Stimulated activated CD4-positive, alpha-beta T cell treated with anti-CD3 and anti-CD28 coated beads, Interleukin-4, amount 100 ng/mL, for 4 hours (primary cell): Measurements from ENCODE around the gene MPRIP.
"Not testable (repeated sequence)": the region's sequence is repeated elsewhere in the genome, so short reads cannot be mapped to it uniquely, and the experiment has no call there.

ENCODE experiments used
- DNase-seq, 2 experiments: peaks; one replicate each; pipeline ENCODE4 v3.0.0-alpha.2; 2020

Gene MPRIP

DNA sequence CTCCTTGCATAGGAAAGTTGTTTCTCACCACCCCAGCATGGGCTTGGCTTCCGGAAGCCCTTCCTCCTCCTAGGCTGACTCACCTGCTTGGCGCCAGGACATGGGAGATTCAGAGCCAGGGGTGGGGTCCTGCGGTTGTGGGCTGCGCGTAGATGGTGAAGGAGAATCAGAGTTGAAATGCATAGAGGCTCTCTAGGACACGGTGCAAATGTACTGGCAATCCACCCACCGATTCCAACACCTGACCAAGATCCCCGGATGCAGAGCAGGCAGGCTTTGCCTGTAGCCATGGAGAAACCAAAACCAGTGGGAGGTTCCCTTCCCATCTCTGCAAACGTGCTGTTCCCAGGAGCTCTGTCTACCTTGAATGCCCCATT lies 27.5 kb upstream of the MPRIP start:
- not testable (repeated sequence) for DNase-seq

DNA sequence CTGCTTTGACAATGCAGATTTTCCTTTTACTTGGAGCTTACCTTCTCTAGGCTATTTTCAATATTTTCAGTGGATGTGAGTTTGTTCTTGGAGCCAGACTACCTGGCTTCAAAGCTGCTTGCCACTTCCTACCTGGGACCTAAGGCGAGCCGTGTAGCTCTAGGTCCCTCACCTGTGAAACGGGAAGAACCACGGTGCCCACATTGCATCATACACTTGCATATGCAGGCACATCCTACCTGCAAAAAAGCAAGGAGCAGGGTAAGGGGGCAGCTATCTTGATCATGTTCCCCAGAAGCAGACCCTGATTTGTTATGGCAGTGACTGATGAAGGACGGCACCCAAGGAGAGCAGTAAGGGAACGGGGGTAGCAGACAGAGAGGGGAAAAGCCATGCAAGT lies 27.0 kb upstream of the MPRIP start:
- DNase-seq, result no peak

DNA sequence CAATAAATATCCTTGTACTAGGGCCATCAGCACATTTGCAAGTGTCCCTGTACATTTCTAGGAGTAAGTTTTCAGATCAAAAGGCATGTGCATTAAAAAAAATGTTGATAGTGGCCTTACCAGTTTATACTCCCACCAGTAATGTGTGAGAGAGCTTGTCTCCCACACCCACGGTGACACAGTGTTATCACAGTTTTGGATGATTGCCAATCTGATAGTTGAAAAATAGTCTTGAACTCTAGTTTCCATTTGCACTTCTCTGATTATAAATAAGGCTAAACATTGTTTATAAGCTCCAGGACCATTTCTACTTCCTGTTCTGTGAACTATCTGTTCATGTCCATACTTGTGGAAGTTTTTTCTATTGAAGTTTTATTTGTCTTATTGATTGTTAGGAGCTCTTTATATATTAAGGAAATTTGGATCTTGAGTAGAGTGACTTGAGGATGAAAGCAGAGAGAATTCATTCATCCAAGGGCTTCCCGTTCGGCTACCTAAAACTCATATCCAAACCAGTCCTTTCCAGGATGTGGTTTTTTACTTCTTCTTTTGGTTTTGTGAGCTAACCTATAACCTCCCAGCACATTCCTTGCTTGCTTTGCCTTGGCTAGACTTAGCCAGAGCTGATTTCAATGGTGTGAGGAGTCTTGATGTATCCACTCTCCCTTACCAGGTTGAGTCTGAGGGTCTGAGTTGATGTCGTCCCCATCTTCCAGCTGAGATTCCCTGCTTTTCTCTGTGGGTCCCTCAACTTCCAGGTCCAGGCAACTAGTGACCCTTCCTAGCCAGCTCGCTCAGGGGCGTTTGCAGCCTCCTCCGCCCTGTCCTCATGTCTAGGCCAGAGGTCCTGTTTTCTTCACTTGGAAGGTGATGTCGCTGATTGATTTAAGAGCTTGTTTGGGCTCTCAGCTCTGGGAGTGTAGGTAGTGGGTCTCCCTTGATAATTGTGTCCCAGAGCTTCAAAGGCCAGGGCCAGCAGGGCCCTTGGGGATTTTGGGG lies 25.8 kb upstream of the MPRIP start:
- peak in 1 of 2 experiments; percentile 30 for DNase-seq

DNA sequence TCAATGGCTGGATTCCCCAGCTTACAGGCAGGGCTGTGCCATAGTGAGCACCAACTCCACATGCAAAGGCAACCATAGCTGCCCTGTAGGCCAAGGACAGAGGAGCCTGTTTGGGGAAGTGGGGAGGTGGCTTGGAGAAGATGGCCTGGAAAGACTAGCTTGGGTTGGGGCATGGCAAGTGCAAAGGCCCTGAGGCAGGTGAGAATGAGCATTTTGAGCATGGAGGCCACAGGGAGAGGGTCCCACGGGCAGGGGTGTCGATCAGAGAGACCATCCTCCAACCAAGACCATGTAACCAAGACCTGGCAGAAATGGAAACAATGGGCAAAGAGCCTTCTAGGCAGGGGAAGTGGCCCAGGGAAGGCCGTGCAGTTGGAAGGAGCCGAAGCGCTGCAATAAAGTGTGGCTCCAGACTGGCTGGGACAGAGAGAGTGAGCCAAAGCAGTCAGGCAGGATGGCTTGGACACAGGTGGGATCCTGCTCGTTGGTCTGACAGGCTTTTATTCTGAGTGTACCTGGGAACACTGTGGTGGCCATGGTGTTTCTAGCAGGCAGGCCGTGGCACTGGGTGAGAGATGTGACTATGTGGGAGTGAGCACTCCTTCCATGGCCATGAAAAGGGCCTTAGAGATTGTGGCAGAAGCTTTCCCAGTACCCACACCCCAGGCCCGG lies 24.8 kb upstream of the MPRIP start:
- no peak for DNase-seq

DNA sequence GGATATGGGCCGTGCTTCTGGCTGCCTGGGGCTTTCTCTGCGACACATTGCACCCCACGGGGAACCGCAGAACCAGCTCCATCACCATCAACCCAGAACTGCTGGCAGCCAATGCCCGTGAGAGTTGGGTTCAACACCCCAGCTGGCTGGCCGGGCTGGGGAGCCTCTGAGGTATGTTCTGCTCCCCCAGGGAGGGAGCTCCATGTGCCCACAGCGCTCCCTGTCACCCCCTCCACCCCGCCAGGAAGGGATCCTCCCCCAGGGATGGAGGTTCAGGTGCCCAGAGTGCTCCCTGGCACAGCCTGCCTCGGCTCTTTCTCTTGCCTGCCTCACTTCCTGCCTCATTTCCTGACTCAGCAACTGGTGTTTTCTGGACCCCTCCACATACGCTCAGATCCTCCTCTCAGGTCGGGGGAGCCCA lies 24.2 kb upstream of the MPRIP start:
- no peak for DNase-seq

DNA sequence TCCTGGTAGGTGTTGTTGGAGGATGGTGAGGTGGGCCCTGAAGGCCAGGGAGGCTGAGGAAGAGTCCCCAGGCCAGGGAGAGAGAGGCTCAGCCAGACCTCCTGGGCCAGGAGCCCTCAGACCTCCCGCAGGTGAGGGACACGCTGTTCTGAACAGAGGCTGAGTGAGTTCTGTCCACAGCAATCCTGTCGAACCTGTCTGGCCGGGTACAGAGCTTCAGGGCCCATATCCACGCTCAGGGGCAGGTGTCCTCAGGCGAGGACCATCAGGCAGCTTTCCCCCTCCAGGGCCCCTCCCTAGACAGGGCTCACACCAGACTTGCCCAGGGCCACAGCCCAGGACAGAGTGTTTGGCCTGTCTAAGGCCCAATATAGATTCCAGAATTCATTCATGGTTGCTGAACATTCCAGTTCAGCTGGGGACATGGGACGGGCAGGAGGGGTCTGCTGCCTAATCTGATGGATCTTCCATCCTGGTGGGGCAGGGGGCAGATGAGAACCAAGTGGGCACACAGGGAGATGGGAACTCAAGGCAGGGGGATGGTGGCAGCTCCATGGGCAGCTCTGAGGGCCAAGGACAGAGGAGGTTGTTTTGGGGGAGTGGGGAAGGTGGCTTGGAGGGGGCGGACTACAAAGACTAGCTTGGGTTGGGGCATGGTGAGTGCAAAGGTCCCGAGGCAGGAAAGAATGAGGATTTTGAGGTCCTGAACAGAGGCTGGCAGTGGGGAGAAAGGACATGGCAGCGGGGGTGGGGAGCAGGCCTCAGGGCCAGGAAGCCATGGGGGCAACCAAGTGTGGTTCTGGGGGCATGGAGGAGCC lies 23.4 kb upstream of the MPRIP start:
- DNase-seq, result no peak

DNA sequence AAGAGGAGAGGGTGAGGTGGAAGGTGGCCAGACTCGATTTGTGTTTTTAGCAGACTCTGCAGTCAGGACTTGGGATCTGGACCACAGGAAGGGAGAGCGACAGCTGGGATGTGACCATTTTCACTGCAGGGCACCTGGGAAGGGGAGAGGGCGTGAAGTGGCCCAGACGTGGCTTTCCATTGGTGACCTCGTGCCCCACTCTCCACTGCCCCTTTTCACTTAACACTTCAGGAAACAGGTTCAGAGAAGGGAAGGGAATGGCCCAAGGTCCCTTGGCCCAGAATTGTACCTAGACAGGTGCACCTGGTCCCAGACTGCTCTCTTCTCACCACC lies 22.9 kb upstream of the MPRIP start:
- DNase-seq, result no peak

DNA sequence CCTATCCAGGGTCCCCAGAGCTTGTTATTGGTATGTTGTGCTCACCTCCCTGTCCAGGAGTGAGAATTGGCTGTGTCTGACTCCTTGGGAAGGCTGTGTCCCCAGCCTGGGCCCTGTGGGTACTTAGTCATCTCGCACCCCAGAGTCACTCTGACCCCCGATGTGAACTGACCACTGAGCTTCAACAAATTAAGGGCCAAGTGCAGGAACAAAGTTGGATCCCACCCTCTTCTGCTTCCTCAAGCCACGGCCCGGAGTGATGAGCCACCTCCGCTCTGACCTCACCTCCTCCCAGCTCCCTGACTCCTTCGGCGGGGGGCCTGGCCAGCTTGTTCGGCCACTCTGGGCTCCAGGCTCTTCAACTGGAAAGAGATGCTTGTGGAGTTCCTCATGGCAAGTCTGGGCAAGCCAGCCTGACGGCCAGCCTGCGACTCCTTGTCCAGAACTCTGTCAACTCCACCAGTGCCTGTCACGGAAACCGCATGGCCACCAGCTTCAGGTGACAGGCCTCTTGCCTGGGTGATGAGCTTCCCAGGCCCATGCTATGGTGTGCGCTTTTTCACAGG lies 22.3 kb upstream of the MPRIP start:
- no peak for DNase-seq

DNA sequence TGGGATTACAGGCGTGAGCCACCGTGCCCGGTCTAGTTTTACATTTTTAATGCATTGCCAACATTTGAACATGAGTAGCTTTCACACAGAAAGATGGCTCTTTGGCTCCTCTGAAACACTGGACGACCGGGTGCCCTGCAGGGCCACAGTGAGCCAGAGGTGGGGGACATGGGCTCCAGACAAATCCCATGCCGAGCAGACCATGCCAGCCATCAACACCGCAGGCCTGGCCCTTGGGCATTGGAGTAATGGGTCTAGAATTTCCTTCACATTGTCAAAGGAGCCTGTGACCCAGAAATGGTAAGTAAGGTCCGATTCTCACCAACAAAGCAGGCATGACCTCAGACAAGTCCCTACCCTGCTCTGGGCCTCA lies 21.4 kb upstream of the MPRIP start:
- no peak for DNase-seq

DNA sequence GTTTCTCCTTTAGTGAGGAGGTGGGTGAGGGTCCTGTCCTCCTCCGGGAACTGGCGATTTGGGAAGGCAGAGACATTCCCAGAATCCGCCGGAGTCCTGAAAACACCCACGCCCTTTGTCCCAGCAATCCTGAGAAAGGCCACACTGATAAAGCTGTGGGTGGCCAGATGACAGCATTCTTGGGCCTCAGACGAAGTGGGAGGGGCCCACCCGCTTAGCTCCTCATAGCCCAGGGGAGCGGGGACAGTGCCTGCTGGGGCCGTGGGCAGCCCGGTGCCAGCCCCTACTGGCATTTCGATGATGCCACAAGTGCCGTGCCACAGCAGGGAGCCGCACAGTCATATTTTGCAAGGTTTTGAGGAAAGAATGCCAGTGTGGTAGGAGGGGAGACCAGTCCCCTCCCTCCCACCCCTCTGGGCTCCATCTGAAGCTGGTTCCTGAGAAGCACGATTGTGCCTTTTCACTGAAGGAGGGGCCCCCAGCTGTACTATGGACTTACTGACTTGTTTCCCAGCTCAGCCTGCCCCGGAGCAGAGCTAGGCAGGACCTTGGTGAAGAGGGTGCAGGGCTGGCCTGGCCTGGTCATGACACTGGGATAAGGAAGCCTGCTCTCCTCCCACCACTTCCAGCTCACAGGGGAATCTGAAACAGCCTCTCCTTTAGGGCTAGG lies 20.9 kb upstream of the MPRIP start:
- DNase-seq, result no peak

DNA sequence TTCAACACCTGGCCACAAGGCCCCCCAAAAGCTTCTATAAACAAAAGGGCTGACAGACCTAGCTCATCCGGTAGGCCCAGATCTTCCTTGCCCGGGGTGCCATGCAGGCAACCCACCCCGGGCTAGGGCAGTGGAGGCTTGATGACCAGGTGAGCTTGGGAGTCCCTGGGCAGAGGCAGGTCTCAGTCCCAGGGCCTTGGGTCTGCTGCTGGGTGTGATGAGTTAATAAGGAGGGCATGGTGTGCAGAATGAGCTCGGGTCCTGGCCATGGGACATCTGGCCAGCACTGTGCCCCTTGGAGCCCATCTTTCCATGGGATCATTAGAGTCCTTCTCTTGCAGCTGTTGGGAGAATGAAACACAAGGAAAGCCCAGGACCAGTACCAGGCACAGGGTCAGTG lies 20.2 kb upstream of the MPRIP start:
- DNase-seq, result no peak

DNA sequence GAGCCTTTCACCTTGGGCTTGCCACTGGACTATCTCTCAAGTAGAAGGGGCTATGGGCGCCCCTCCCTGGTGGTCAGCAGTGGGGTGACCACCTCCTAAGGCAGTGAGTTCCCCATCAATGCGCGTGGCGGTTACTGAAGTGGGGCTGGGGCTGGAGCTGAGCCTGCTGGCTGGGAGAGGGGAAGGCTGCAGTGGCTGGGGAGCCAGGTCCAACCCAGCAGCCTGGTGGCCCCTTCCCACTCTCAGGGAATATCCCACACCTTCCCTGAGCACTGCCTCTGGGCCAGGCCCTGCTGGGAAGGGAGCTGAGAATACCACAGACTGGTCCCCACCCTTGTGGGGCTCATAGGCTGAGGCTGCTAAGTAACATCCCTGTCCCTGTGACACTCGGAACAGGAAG lies 19.8 kb upstream of the MPRIP start:
- DNase-seq, result no peak

DNA sequence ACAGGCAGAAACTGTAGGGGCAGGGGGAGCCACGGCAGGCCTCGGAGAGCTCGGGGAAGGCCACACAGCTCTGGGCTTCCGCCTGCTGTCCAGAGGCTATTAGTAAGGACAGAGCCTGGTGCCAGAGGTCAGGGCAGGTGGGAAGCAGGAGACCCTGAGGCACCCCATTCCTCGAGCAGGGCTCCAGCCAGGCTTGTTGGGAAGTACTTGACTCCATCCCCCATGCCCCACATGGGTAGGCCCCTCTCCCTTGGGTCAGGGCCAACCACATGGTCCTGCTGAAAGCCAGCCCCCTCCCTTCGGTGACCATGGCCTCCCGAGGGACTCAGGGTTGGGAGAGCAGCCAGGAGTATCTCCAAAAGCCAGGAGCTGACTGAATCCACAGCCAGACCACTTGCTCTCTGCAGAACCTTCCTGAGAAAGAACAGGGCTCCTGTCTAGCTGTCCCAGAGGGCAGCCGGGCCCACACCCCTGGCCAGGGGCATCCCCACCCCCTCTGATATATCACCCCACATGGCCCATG lies 17.4 kb upstream of the MPRIP start:
- DNase-seq, result no peak

DNA sequence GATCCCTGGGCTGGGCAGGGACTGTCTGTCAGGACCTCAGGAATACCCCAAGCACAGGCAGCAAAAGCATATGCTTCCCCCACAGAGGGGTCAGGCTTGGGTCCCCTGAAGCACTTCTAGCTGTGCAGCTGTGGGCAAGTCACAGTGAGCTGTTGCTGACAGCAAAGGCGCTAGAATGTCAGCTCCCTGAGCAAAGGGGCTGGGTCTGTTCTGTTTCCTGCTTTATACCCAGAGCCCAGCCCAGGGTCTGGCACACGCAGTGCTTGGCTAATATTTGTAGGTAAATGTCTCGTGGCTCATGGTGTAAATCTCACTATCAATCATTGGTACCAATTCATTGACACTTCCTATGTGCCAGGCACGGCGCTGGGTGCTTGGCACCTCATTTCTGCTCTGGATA lies 16.6 kb upstream of the MPRIP start:
- no peak for DNase-seq

DNA sequence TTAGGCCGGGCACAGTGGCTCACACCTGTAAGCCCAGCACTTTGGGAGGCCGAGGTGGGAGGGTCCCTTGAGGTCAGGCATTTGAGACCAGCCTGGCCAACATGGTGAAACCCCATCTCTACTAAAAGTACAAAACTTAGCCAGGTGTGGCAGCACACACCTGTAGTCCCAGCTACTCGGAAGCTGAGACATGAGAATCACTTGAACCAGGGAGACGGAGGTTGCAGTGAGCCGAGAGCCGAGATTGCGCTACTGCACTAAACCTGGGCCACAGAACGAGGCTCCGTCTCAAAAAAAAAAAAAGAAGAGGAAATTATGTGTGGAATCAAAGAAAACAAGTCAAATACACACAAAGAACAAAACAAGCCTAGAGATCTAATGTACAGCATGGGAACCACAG lies 16.1 kb upstream of the MPRIP start:
- no peak for DNase-seq

DNA sequence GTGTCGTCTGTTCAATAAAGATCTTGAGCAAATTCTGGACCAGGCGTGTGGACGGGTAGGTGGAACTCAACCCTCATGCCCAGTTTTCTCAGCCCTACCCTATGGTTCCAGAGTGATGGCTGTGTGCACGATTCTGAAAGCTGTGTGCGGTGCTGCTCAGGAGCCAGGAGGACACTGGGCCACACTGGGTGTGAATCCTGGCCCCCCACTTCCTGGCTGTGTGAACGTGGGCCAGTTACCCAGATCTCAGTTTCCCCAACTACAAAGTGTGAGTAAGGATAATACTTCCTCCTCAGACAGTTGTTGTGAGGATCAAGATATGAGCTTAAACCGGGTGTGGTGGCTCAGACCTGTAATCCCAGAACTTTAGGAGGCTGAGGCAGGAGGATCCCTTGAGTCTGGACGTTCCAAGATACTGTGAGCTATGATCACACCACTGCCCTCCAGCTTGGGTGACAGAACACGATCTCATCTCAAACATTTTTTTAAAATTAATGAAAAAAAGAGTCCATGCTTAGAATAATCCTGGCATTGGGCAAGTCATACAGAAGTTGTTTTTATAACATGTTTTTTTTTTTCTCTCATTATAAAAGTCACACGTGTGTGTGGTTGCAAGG lies 14.7 kb upstream of the MPRIP start:
- no peak for DNase-seq

DNA sequence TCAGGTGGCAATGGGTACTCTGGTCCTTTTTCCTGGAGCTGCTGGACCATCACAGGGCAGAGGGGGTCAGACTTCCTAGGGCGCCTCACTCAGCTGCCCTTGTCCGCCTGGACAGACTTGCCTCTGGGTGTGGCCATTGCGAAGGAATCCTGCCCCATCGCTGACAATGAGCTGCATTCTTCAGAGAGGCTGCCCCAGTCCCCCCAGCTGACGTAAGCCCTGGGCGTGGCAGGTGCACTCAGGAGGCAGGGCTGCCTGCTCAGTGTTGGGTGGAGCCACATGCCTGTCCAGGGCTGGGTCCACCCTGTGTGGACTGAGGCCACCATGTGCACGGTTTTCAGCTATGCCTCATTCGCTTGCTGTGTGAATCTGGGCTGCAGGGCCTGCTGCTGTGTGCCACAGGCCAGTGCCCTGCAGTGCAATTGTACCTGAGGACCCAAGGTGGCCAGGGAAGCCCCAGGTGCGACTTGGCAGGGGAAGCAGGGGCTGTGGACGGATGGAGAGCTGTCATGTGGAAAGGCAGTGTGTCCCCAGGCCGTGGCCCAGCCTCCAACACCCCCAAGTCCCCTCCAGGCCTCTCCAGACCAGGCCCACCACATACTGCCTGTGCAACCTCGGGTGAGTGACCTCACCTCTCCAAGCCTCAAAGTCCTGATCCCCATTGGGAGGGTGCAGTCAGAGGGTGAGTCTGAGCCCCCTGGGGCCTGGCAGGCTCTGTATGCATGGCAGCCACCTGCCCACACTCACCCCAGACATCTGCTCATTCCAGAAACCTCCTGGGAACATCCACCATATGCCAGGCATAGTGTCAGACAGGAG lies 14.0 kb upstream of the MPRIP start:
- DNase-seq, result no peak

DNA sequence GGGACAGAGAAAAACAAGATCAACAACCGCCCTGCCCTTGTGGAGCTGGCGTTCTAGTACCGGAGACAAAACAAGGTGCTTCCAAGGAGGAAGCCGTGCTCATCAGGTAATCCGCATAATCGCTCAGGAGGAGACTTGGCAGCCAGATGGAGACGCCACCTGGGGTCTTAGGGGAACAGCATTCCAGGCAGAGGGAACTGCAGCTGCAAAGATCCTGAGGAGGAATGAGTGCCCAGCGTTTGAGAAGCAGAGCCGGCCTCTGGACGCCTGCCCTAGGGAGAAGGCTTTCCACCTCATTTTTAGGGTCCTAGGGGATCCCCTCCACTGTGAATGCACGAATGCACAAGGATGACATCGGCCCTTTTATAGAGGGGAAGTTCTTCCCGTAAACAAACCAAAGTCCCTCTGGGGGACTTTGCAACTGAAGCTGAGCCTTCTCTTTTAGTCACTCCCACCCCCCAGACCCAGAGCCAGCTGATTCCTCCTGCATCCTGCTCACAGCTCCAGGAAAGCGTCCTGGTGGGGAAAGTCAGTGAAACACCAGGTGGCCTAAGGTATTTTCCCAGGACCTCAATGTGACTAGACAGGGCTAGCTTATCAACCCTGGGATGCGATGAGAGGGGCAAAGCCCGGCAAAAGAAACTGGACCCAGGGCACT lies 13.2 kb upstream of the MPRIP start:
- DNase-seq, result no peak

DNA sequence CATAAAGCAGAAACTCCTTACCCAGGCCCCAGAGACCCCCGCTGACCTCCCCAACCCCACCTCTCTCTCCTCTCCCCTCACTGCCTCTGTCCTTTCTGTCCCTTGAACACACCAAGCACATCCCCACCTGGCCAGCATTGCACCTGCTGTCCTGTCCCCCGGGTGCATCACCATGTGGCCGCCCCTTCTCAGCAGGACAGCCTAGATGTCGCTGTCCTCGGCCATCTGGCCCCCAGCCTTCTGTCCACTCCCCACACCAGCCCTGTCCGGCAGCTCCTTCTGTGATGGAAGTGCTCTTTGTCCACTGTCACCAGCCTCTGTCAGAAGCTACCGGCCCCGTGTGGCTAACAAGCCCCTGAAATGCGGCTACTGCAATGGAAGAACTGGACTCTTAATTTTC lies 12.3 kb upstream of the MPRIP start:
- no peak for DNase-seq

DNA sequence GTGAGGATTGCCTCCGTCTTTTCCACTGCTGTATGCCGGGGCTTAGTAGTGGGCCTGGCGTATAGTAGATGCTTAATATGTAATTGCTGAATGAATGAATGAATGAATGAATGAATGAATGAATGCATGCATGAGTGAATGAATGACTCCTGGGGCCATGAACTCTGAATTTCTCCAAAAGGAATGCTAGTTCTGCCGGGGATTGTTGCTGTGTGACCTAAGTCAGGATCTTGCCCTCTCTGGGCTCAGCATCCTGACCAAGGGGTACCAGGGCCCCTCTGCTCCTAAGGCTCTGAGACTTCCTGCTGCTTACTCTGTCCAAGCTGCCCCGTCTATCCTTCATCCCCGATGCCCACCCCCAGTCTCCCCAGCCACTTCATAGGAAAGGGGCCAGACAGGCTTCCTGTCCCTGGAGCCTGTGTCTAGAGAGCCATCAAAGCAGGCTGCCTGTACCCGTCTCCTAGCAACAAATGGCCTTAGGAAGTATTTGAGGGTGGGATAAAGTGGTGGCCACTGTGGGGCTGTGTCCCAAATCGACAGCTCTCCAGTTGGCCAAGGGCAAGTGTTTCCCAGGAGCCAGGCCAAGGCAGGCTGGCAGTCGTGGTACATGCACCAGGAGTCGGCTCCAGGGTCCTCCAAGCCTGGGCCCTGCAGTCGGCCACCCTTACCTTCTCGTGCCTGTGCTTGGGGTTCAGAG lies 11.6 kb upstream of the MPRIP start:
- no peak for DNase-seq
